HG03460 (cell line): ENCODE results near the gene GDF10.

Experiments used
- ATAC-seq: cut with Tn5 transposase; IDR thresholded peaks from one replicate; pipeline ENCODE4 v1.9.1; 2021; ENCODE audit not compliant: unreplicated experiment

Gene GDF10

DNA sequence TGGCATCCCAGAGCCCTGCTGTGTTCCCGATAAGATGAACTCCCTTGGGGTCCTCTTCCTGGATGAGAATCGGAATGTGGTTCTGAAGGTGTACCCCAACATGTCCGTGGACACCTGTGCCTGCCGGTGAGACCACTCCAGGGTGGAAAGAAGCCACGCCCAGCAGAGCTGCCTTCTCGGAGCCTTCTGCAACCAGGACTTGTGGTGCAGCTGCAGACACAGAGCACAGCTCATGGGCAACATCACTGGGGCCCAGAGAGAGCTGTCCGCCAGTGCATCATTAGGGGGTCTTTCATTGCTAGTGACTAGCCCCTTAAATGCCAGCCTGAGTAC lies 12.6 kb downstream of the GDF10 start:
- ATAC-seq, result no peak

DNA sequence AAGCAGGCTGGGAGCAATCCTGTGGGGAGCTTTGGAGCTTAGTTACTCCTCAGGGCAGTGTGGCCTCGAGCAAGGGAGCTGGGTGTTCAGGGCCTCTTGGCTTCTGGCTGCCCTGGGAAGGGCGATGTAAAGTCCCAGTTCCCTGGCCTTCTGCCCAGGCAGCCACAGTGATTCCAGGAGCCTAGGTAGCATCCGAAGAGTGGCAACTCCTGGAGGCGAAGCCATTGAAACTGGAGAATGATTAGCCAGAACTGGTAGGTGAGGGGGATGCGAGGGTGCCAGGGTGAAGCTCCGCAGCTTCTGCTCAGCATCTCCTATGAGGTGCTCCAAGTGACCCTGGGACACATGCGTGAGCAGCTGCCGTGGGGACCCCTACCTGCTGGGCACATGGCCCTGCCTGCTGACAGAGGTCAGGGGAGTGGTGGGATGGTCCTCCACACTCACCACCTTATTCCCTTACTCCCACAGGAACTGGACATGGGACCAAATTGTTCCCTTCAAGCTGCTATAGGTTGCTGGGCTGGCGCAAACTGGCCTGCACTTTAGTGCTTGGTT lies 14.5 kb downstream of the GDF10 start:
- no peak for ATAC-seq

- ATAC-seq, result no peak
These were observed 15.4 kb downstream of the GDF10 start for GRCh38 chr10:47315421-47315820.

DNA sequence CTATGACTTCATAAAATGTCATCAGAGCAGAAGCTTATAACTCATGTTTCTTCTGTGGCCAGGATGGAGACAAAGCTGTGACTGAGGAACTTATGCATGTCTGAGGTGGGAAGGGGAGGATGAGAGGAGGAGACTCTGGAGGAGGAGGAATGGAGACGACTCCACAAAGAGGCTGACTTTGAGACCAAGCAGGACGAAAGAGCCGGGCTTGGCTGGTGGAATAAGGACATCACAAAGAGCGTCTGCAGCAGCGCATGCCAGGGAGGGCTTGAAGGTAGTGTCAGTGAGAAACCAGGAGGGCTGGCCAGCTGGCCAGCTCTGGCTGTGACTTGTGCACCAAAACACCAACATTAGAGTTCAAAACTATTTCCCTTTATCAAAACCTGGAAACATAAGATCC lies 16.1 kb downstream of the GDF10 start:
- ATAC-seq, result no peak

DNA sequence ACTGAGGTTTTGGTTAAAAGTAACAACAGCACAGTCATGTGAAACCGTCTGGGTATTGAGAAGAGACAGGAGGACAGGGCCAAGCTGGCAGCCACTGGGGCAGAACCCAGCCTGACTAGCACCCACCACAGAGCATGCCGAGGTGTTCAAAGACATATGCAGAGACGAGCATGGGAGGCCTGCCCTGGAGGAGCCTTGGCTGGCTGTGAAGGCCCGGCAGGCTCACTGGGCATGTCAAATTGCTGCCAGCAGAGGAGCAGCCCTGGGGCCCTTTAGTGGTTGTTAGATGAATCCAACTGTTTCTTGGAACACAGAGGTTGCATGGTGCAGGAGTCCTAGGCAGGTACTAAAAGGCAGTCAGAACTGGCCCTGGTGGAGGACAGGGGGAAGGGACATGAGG lies 17.3 kb downstream of the GDF10 start:
- no peak for ATAC-seq

GRCh38 chr10:47318706-47319105 lies 18.7 kb downstream of the GDF10 start:
- no peak for ATAC-seq

DNA sequence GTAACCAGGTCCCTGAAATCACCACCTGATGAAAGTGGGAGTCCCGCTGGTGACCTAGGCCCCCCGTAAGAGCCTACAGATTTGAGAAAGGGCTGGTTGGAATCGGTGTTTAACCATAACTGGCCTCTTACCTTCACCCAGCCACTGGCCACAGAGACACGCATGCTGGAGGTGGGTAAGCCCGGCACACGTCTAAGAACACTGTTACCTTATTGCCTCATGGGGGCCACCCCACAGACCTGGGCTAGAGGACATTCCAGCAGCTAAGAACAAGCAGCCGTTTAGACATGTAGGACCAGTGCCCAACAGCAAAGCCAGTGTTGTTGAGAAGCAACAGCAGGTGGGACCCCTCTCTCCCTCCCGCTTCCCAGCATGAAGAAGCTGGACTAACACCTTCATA lies 19.8 kb downstream of the GDF10 start:
- ATAC-seq, result no peak

DNA sequence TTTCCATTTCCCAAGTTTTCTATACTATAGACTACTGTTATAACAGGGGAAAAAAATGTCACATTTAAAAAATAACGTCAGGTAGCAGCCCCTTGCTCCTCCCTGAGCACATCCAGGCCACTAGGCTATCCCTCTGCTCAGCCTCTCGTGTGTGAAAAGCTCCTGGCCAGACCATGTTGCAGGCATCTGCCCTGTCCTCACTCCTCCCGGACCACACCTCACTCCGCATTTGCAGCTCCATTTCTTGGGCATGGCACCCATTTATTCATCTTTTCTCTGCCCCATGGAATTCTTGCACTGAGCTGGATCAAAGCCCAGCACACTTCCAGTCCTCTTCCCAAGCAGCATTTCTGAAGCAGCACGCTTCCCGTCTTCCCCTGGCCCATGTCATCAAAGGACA lies 20.8 kb downstream of the GDF10 start:
- no peak for ATAC-seq

- no peak for ATAC-seq
These were observed 21.7 kb downstream of the GDF10 start for GRCh38 chr10:47321521-47322195.

DNA sequence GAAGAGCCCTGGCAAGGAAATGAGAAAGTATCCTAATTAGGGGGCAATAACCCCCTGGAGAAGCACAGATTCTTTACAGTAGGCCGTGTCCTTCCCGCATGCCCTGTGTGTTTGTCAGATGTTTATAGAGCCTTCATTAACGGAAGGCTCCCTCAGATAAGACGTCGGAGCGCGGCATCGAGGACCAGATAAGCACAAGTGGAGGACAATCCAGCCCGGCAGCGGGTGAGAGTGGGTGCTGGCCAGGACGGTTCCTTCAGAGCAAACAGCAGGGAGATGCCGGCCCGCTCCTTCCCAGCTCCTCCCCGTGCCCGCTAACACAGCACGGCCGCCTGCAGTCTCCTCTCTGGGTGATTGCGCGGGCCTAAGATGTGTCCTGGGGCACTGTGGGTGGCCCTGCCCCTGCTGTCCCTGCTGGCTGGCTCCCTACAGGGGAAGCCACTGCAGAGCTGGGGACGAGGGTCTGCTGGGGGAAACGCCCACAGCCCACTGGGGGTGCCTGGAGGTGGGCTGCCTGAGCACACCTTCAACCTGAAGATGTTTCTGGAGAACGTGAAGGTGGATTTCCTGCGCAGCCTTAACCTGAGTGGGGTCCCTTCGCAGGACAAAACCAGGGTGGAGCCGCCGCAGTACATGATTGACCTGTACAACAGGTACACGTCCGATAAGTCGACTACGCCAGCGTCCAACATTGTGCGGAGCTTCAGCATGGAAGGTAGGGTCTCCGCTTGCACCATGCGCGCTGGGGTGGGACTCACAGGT lies 22.5 kb downstream of the GDF10 start, which contains the start of gene GDF2:
TSS of gene GDF2 (plus strand) at position 155 of the 762 bp plus-strand sequence. CDS start at position 370, 215 bp downstream.
- no peak for ATAC-seq

DNA sequence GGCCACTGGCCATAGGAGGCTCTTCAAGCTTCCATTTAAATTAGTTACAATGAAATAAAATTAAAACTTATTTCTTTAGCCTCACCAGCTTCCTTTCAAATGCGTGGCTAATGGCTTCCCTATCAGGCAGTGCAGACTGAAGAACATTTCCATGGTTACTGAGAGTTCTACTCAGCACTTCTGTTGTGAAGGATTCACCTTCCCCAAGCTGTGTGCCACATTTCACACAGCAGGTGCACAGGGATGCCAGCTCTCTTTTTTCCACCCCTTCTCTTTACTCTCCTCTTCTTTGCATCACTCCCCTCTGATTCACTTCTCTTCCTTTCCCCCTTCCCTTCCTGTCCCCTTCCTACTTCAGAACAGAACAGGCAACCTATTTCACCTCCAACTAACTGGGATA lies 23.1 kb downstream of the GDF10 start:
- no peak for ATAC-seq

- ATAC-seq, result no peak
These were observed 23.8 kb downstream of the GDF10 start for GRCh38 chr10:47323636-47324296.

DNA sequence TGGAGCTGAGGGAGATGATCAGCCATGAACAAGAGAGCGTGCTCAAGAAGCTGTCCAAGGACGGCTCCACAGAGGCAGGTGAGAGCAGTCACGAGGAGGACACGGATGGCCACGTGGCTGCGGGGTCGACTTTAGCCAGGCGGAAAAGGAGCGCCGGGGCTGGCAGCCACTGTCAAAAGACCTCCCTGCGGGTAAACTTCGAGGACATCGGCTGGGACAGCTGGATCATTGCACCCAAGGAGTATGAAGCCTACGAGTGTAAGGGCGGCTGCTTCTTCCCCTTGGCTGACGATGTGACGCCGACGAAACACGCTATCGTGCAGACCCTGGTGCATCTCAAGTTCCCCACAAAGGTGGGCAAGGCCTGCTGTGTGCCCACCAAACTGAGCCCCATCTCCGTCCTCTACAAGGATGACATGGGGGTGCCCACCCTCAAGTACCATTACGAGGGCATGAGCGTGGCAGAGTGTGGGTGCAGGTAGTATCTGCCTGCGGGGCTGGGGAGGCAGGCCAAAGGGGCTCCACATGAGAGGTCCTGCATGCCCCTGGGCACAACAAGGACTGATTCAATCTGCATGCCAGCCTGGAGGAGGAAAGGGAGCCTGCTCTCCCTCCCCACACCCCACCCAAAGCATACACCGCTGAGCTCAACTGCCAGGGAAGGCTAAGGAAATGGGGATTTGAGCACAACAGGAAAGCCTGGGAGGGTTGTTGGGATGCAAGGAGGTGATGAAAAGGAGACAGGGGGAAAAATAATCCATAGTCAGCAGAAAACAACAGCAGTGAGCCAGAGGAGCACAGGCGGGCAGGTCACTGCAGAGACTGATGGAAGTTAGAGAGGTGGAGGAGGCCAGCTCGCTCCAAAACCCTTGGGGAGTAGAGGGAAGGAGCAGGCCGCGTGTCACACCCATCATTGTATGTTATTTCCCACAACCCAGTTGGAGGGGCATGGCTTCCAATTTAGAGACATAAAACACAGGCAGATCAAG lies 25.6 kb downstream of the GDF10 start:
- ATAC-seq, result no peak

GRCh38 chr10:47326306-47326926 lies 26.4 kb downstream of the GDF10 start:
- ATAC-seq, result no peak

DNA sequence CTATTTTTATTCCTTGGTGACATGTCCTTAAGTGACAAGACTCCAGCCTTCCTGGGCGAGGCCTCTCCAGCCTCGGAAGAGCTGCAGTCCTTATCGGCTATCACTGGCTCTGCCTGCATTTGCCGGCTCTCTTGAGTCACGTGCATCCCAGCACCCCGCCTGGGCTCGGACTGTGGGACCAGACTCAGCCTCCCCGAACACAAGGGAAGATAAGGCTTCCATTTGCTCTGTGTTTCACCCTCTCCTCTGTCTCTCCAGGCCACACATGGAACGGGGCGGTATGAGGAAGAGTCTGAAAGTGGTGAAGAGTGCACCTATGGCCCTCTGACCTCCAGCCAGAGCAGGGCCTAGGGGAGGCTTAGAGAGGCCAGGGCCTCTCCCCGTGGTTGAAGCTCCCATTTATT lies 26.9 kb downstream of the GDF10 start:
- no peak for ATAC-seq

GRCh38 chr10:47329855-47330254 lies 29.9 kb downstream of the GDF10 start:
- ATAC-seq, result no peak

- ATAC-seq, result no peak
These were observed 30.4 kb downstream of the GDF10 start for GRCh38 chr10:47330366-47330765.

- ATAC-seq, result no peak
These were observed 30.8 kb downstream of the GDF10 start for GRCh38 chr10:47330804-47331203.

- ATAC-seq, result no peak
These were observed 31.5 kb downstream of the GDF10 start for GRCh38 chr10:47331491-47331890.

GRCh38 chr10:47331954-47332353 lies 32.0 kb downstream of the GDF10 start:
- ATAC-seq, result no peak
